DMS153 treated with DMSO at 0.1 percent for 48 hours (cell line): ENCODE measurements around the gene AFM.
"Not testable (repeated sequence)": the region's sequence is repeated elsewhere in the genome, so short reads cannot be mapped to it uniquely, and the experiment has no call there.

Experiments
- DNase-seq: peaks from one replicate; lab custom pipeline; 2025; ENCODE audit not compliant: unreplicated experiment; lab: John Stamatoyannopoulos, UW

The AFM gene

DNA sequence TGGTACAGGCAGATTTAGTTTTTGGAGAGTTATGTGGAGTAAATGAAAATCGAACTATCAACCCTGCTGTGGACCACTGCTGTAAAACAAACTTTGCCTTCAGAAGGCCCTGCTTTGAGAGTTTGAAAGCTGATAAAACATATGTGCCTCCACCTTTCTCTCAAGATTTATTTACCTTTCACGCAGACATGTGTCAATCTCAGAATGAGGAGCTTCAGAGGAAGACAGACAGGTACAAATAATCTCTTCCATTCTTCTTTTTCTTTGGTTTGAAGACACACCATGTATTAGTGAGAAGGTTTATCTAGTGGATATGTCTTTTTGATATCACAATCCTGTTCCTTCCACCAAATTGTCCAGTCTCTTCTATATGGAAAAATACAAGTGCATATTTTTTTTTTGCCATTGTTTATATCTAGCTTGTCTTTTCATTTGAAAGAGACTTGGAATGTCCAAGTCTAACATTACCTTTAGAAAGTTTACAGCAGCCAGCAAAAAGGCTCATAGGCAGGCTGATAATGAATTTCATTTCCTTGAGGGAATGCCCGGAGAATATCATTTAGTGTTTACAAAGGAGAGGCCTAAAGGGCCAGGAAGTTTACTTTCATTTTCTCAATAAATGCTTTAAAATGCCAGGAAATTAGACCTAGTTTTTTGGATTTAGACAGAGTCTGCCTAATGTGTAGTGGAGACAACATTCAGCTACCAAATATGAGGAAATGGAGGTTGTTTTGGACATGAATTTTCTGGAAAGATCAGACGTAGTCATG is 18.6 kb downstream of the AFM start:
- peak; percentile 21 for DNase-seq

DNA sequence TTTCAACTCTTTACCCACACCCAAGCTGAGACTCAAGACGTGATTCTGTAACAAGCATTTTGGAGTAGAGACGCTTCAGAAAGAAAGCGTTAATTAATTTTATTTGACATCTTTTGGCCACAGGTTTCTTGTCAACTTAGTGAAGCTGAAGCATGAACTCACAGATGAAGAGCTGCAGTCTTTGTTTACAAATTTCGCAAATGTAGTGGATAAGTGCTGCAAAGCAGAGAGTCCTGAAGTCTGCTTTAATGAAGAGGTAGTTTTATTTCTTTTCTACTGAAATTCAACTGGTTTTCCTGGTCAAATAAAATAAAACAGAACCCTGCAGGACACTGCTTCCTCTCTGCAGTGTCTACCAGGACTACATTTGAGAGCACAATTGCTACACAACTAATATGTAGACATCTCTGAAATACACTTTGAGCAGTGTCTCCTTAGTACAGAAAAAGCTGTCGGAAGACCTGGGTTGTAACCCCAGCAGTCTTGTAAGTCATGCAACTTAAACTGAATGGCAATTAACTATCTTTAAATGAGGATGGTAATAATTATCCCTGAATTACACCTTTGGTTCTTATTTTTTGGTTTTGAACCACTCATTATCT is 20.2 kb downstream of the AFM start:
- no peak for DNase-seq

DNA sequence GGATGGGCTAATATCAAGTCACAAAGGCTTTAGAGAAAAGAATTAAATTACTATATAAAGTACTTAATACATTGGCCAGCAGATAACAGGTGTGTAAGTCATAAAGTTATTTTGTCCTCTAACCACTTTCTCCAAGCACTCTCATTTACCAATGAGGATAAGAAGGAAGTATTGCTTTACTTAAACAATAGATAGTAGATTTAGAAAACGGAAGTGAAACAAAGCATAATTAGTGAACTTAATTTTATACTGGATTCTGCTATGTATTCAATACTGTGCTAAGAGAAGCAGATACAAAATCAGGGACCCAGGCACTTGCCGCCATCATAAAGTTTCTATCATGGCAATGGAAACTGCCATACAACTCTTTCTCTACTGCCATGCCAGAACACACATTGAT is 24.0 kb downstream of the AFM start:
- no peak for DNase-seq

DNA sequence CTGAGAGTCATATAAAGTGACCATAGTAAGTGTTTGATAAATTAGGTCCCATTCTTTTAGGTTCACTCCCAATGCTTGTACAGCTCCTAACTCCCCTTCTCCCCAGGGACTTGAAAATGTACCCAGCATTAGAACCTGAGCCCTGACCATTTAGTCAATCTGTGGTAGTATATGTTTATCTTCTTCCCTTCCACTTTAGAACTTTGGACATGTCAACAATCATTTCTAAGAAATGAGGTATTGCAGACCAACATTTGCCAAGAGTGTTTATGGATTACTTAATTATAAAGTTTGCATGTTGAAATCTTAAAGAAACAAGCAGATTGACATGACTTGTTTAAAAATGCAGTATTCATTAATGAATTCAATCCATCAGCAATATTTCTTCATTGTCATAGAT is 26.0 kb downstream of the AFM start:
- DNase-seq: no peak

DNA sequence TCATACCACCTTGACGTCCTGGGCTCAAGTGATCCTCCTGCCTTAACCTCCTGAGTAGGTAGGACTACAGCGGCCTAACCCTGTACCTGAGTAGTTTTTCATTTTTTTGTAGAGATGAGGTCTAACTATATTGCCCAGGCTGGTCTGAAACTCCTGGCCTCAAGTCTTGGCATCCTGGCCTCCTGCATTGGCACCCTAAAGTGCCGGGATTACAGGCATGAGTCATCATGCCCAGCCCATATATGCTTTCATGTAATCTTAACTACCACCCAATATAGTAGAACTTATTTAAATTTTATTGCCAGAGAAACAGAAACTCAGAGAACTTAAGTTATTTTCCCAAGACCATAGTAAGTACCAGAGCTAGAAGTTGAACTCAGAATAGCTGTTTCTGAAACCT is 27.1 kb downstream of the AFM start:
- no peak for DNase-seq

DNA sequence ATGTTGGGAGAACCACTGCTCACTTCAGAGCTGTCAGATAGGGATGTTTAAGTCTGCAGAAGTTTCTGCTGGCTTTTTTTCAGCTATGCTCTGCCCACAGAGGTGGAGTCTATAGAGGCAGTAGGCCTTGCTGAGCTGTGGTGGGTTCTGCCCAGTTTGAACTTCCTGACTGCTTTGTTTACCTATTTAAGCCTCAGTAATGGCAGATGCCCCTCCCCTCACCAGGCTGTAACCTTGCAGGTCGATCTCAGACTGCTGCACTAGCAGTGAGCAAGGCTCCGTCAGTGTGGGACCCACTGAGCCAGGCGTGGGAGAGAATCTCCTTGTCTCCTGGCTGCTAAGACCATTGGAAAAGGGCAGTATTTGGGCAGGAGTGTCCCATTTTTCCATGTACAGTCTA is 36.8 kb downstream of the AFM start:
- no peak for DNase-seq

DNA sequence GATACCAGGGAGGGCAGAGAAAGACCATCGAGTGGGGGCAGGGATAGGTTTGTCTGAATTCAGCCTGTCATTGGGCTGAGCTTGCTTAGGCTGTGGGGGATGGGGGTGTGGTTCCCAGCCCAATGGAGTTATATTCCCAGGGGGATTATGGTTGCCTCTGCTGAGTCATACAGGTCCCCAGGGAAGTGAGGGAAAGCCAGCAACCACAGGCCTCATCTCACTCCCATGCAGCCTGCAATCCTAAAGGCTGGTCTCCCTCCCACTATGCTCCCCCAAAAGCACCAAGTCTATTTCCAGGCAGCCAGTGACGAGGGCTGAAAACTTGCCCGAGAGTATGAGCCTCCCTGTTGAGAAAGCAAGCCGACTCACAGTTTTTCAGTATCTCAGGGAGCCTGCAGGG is 39.3 kb downstream of the AFM start:
- DNase-seq: peak; percentile 71

DNA sequence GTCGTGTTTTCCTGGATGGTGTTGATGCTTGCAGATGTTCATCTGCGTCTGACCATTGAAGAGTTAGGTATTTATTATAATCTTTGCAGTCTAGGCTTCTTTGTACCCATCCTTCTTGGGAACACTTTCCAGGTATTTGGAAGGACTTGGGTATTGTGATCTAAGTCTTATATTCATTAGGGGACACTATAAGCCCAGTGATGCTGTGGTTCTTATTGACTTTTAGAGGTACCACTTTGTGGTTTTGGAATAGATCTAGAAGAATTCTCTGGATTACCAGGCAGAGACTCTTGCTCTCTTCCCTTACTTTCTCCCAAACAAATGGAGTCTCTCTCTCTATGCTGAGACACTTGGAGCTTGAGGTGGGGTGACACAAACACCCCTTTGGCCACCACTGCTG is 41.6 kb downstream of the AFM start:
- DNase-seq: no peak

DNA sequence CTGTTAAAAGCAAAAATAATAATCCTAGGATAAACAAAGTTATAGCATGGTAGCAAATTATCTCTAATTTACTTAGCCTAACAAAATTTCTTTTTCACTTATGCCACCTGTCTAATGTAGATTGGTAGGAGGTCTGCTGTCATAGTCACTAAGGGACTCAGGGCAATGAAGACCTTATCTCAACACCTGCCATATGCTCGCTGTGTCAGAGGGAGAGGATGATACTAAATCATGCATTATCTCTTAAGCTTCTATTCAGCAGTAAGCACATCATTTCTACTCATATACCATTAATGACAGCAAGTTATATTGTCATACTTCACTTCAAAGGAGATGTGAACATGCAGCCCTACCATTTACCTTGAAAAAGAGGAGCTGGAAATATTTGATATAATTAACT is 44.1 kb downstream of the AFM start:
- no peak for DNase-seq

DNA sequence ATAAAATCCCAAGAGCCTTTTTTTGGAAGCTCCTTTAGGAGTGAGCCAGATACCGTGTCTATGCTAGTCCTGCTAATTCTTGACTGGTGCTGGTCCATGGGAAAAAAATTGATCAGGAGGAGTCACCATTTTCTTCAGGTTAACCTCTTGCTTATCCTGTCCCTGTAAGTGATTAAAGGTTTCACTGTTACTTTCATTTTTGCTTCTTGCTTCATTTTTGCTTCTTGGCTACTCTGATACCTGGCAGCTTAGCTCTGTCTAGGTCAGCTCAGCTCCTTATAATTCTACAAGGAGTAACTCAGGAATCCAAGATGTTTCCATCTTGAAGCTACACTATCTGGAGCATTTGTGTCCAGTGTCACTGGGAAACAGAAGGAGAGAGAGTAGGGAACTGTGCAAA is 45.7 kb downstream of the AFM start:
- no peak for DNase-seq

DNA sequence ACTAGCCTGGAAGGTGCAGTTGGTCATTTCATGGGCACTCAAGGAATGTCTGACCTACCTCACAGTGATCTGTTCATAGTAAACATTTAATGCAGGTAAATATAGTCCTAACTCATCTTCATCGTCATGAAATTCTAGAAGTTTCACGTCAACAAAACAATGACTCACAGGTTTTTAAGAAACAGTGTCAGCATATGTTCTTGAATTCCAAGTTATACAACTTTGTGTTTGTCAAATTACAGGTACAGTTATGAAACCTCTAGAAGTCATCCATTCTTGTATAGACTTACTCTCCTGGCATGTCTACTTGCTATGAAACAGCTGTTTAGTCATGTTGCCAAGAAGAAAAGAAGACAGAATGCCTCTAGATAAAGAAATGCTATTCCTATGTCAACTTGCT is 46.6 kb downstream of the AFM start:
- DNase-seq: no peak

DNA sequence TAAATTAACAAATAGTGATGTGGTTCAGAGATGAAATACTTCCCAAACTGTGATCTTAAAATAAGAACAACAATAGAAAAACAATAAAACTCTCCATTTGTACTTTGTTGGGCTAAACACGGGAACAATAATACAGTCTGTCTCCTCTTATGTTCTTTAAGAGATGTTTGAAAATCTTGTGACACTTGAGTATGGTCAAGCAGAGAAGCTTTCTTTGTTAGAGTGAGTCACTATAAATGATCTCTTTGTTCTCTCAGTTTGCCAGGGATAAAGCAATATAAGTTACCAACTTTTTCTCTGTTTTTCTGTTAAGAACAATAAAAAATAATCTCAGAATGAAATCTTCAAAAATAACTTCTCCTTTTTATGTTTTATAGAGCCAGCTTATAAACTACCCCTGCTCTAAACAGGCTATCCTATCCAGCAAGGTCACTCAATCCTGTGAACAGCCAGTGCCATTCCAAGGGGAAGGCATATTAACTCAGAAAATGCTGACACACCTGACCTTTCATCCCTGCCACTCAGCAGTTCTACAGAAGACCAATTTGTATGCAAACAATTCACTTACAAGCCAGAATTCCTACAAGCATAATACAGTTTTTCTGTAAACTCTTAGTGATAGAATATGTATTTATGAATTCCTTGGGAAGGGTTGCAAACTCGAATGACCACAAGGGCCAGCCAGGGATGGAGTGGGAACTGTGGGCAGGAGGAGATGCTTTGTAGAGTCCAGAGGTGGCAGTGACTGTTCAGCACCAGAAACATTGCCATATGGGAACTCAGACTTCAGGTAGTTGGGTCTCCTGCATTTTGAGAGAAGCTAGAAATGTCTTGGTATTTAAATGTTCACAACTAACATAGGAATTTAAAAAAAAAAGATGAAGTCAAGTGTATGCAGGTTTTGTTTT is 52.2 kb downstream of the AFM start:
- no peak for DNase-seq

DNA sequence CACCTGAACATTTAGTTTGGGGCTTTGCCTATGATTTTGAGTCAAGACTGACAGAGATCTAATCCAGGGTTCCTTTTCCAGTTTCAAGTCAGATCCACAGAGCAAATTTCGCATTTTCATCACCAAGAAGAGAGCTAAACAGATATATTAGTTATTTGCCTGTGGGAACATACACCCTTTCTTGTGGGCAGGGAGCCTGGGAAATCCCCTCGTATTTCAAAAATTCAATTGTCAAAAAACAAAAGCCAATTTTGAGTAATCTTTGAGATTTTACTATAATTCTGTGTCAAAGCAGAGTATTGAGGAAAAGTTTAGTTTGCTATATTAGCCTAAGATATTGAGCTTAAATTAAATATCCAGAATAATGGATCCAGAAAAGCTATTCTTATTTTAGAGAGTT is 56.6 kb downstream of the AFM start:
- no peak for DNase-seq

DNA sequence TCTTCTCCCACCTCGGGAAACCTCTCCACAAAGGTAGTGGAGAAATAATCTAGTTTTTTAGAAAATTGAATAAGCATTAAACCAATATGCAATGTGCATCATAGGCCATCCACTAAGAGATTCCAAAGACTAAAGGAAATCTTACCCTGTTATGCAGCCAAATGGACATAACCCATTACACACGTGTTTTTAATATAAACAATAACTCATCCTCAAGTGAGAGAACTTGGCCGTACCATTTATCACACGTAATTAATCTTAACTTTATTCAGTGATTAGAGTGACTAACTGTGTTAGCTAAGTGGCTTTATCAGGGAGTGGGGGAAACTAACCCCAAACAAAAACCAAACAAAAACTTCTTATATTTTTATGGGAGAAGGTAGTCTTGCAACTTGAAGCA is 57.8 kb downstream of the AFM start:
- DNase-seq: no peak

DNA sequence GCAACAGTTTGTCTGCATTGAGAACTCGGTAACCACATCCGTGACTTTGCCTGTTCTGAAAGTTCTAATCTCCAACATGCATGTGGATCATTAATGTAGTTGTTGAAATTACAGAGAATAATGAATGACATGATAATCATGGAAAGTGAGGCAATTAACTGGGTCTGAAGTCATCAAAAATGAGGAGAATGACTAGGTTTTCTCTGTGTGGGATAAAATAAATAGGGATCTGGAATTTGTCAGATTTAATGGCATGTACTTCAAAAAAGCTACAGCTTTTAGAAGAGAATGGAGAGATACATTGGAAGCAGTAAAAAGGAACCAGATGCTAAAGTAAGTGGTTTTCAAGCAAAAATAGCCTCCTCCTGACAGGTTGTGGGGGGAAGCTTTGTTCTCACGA is 59.3 kb downstream of the AFM start:
- DNase-seq: no peak

DNA sequence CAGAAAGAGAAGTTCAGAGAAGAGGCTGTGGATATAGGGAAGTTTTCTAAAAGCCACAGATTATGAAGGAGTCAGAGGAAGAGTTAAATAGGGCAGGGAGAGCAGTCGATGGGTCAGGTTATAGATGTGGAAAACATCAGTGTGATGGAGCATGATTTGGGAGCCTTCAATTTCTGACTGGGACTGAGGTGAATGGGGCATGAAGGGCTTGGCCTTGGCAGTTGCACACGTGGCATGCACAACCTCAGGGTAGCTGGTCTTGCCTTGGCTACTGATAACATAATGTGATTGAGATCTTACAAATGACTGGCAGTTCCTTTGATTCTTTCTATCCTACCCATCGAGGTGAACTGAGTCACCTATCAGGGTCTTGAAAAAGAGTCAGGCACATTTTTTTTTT is 59.7 kb downstream of the AFM start:
- no peak for DNase-seq

DNA sequence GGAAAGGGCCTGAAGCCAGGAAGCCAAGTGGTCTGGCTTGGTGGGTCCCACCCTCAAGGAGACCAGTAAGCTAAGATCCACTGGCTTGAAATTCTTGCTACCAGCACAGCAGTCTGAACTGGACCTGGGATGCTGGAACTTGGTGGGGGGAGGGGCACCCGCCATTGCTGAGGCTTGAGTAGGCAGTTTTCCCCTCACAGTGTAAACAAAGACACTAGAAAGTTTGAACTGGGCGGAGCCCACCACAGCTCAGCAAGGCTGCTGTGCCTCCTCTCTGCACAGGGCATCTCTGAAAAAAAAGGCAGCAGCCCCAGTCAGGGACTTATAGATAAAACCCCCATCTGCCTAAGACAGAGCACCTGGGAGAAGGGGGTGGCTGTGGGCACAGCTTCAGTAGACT is 63.1 kb downstream of the AFM start:
- DNase-seq: no peak

DNA sequence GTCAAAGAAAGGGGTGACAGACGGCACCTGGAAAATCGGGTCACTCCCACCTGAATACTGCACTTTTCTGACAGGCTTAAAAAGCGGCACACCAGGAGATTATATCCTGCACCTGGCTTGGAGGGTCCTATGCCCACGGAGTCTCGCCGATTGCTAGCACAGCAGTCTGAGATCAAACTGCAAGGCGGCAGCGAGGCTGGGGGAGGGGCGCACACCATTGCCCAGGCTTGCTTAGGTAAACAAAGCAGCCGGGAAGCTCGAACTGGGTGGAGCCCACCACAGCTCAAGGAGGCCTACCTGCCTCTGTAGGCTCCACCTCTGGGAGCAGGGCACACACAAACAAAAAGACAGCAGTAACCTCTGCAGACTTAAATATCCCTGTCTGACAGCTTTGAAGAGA is 69.3 kb downstream of the AFM start:
- DNase-seq: not testable (repeated sequence)
